Neuronal stem cell (in vitro differentiated cells): ENCODE results near the gene TBL3.

Experiments
- DNase-seq: peaks from one replicate; pipeline ENCODE4 v3.0.0-alpha.2; 2013; ENCODE audit warnings: low spot score
- H2AFZ ChIP-seq: one replicate; pipeline ENCODE4 v1.6.1; 2013; ENCODE audit warnings: mild to moderate bottlenecking, low read length, inconsistent platforms
- H2AK5ac ChIP-seq: 2 replicates; pipeline ENCODE4 v1.6.1; 2013; ENCODE audit warnings: low read depth, mild to moderate bottlenecking, inconsistent platforms, low read length, moderate library complexity, mixed read lengths
- H2BK120ac ChIP-seq: 2 replicates; pipeline ENCODE4 v1.6.1; 2013; ENCODE audit warnings: low read depth, mild to moderate bottlenecking, inconsistent platforms, low read length, moderate library complexity, mixed read lengths
- H2BK12ac ChIP-seq: one replicate; pipeline ENCODE4 v1.6.1; 2013; ENCODE audit warnings: low read length, inconsistent platforms
- H2BK15ac ChIP-seq: 2 replicates; pipeline ENCODE4 v1.6.1; 2013; ENCODE audit warnings: mild to moderate bottlenecking, low read length, inconsistent platforms, mixed read lengths
- H2BK5ac ChIP-seq: one replicate; pipeline ENCODE4 v1.6.1; 2013; ENCODE audit warnings: inconsistent platforms, mild to moderate bottlenecking, low read length, moderate library complexity
- H3K14ac ChIP-seq: one replicate; pipeline ENCODE4 v1.6.1; 2013; ENCODE audit warnings: low read length, inconsistent platforms
- H3K18ac ChIP-seq: 2 replicates; pipeline ENCODE4 v1.6.1; 2013; ENCODE audit warnings: low read length, inconsistent platforms
- H3K23ac ChIP-seq: 2 replicates; pipeline ENCODE4 v1.6.1; 2013; ENCODE audit warnings: low read depth, mild to moderate bottlenecking, mixed read lengths, low read length, inconsistent platforms; ENCODE audit not compliant: poor library complexity
- H3K27ac ChIP-seq: replicated peaks from 3 replicates; pipeline ENCODE4 v1.5.1; 2013; ENCODE audit warnings: low read length, inconsistent platforms
- H3K27me3 ChIP-seq, 3 experiments: 2 replicates each; pipeline ENCODE4 v1.6.1; 2013; ENCODE audit warnings: low read length in 3 of 3, mild to moderate bottlenecking in 2 of 3, inconsistent platforms in 1 of 3, low read depth in 1 of 3, mixed read lengths in 1 of 3, moderate library complexity in 1 of 3; ENCODE audit not compliant: control insufficient read depth in 3 of 3, insufficient read depth in 3 of 3
- H3K36me3 ChIP-seq, 2 donors: replicated peaks in 1 of 2; 2 replicates each; pipeline ENCODE4 v1.6.1; 2013; ENCODE audit warnings: low read length in 2 of 2; ENCODE audit not compliant: control insufficient read depth in 2 of 2, insufficient read depth in 2 of 2
- H3K4ac ChIP-seq: 2 replicates; pipeline ENCODE4 v1.6.1; 2013; ENCODE audit warnings: inconsistent platforms, mild to moderate bottlenecking, low read length, moderate library complexity
- H3K4me1 ChIP-seq, 2 donors: 1 replicate in 1 of 2; 2 replicates in 1 of 2; pipeline ENCODE4 v1.6.1; 2013; ENCODE audit warnings: low read length in 2 of 2, low read depth in 1 of 2; ENCODE audit not compliant: control insufficient read depth in 2 of 2, insufficient read depth in 1 of 2
- H3K4me2 ChIP-seq: one replicate; pipeline ENCODE4 v1.6.1; 2013; ENCODE audit warnings: mild to moderate bottlenecking, low read length, inconsistent platforms; ENCODE audit not compliant: insufficient read depth, poor library complexity, severe bottlenecking
- H3K4me3 ChIP-seq, 2 donors: 2 replicates each; pipeline ENCODE4 v1.5.1; 2013; ENCODE audit warnings: low read length in 2 of 2, mild to moderate bottlenecking in 2 of 2, inconsistent platforms in 1 of 2, moderate library complexity in 1 of 2
- H3K79me1 ChIP-seq: one replicate; pipeline ENCODE4 v1.6.1; 2013; ENCODE audit warnings: low read depth, mild to moderate bottlenecking, inconsistent platforms, low read length, moderate library complexity
- H3K9ac ChIP-seq: one replicate; pipeline ENCODE4 v1.6.1; 2013; ENCODE audit warnings: mild to moderate bottlenecking, low read depth, low read length, inconsistent platforms; ENCODE audit not compliant: poor library complexity
- H3K9me3 ChIP-seq, 2 donors: replicated peaks in 1 of 2; 2 replicates each; pipeline versions ENCODE3 to v1.6.1; 2013; ENCODE audit warnings: low read length in 2 of 2, mild to moderate bottlenecking in 2 of 2, inconsistent platforms in 1 of 2, low read depth in 1 of 2, mixed read lengths in 1 of 2, moderate library complexity in 1 of 2; ENCODE audit not compliant: control insufficient read depth in 2 of 2, insufficient read depth in 1 of 2
- H4K8ac ChIP-seq: one replicate; pipeline ENCODE4 v1.6.1; 2013; ENCODE audit warnings: low read depth, mild to moderate bottlenecking, inconsistent platforms, low read length, moderate library complexity
- H4K91ac ChIP-seq: one replicate; pipeline ENCODE4 v1.6.1; 2013; ENCODE audit warnings: low read length, low read depth, mild to moderate bottlenecking, inconsistent platforms; ENCODE audit not compliant: poor library complexity
- WGBS, 2 donors: extraction: QIAGEN DNeasy Blood & Tissue Kit; methylation state at CpG; one replicate each; pipeline ENCODE4 v1.1.7; 2013; ENCODE audit warnings: missing lambda C conversion rate in 2 of 2, mixed read lengths in 1 of 2; ENCODE audit not compliant: insufficient read length in 2 of 2, insufficient replicate concordance in 1 of 2; ENCODE audit errors: extremely low coverage in 2 of 2; 5-methylcytosine and 5-hydroxymethylcytosine counted together

Gene TBL3

GRCh38 chr16:1984347-1985225 is 12.7 kb downstream of the TBL3 start:
- peaks cover 17 to 34% of the 10 kb centered on the region in 2 donors for H3K4me1 ChIP-seq
- peaks cover 13% of the 10 kb centered on the region for H3K79me1 ChIP-seq
- H3K4me3 ChIP-seq = peak overlapping the region; percentile 87 to 93
- H2BK5ac ChIP-seq = peak overlapping the region; percentile 47
- no CpG with 5 or more reads among the region's 58 CpGs for WGBS, 2 donors
- peak overlapping the region; percentile 76 for H3K4me2 ChIP-seq
- peak overlapping the region; percentile 86 for H3K9ac ChIP-seq
- H3K23ac ChIP-seq = peak overlapping the region; percentile 93
- H3K4ac ChIP-seq = peak overlapping the region; percentile 94
- H3K14ac ChIP-seq = no peak overlapping the region
- H3K18ac ChIP-seq = peak overlapping the region; percentile 97
- no peak overlapping the region for H4K8ac ChIP-seq
- H3K9me3 ChIP-seq = no peaks in the 10 kb centered on the region
- DNase-seq = no peak
- no peak overlapping the region for H4K91ac ChIP-seq
- peak overlapping the region; percentile 98 for H2AK5ac ChIP-seq
- peak overlapping the region; percentile 55 for H2BK15ac ChIP-seq
- H3K36me3 ChIP-seq = peaks cover 22 to 24% of the 10 kb centered on the region in 2 donors
- H2BK12ac ChIP-seq = peak overlapping the region; percentile 18
- peak overlapping the region; percentile 35 for H2BK120ac ChIP-seq
- H2AFZ ChIP-seq = peak overlapping the region; percentile 99
- peak overlapping the region; percentile 60 for H3K27ac ChIP-seq
- peaks cover 9 to 46% (median 21%) of the 10 kb centered on the region in 3 experiments for H3K27me3 ChIP-seq

- Histone ChIP-seq H2BK15ac (no peak overlapping the region), H3K18ac (no peak overlapping the region), H3K36me3 (peaks cover 22 to 24% of the 10 kb centered on the region in 2 donors), H4K91ac (no peak overlapping the region), H3K27ac (no peak overlapping the region), H2BK5ac (no peak overlapping the region), H3K27me3 (peaks cover 14 to 42% (median 14%) of the 10 kb centered on the region in 3 experiments), H3K4me2 (peak overlapping the region; percentile 76), H2BK12ac (no peak overlapping the region), H2AFZ (no peak overlapping the region), H3K4me1 (peaks cover 21 to 30% of the 10 kb centered on the region in 2 donors), H3K9ac (peak overlapping the region; percentile 18), H3K23ac (no peak overlapping the region), H3K4ac (no peak overlapping the region), H3K9me3 (no peaks in the 10 kb centered on the region), H3K4me3 (peak overlapping the region; percentile 24 to 87), H3K79me1 (peaks cover 13% of the 10 kb centered on the region), H2AK5ac (no peak overlapping the region), H3K14ac (no peak overlapping the region), H2BK120ac (no peak overlapping the region), H4K8ac (no peak overlapping the region)
- DNase-seq = no peak
- no CpG with 5 or more reads among the region's 14 CpGs for WGBS, 2 donors
Observed at GRCh38 chr16:1985466-1986150, 13.8 kb downstream of the TBL3 start.

- Histone ChIP-seq H2AK5ac (no peak overlapping the region), H3K4me3 (no peak overlapping the region), H3K9ac (no peak overlapping the region), H3K27me3 (peaks cover 18 to 40% (median 28%) of the 10 kb centered on the region in 3 experiments), H3K4ac (no peak overlapping the region), H3K36me3 (peaks cover 22 to 24% of the 10 kb centered on the region in 2 donors), H3K18ac (no peak overlapping the region), H3K9me3 (peaks cover 0 to 4% of the 10 kb centered on the region in 2 donors), H3K4me2 (no peak overlapping the region), H3K27ac (no peak overlapping the region), H4K91ac (no peak overlapping the region), H2BK15ac (no peak overlapping the region), H3K79me1 (peaks cover 13% of the 10 kb centered on the region), H3K23ac (peak overlapping the region; percentile 80), H3K4me1 (peaks cover 22 to 27% of the 10 kb centered on the region in 2 donors), H4K8ac (no peak overlapping the region), H3K14ac (no peak overlapping the region), H2BK120ac (no peak overlapping the region), H2BK12ac (no peak overlapping the region), H2AFZ (no peak overlapping the region), H2BK5ac (no peak overlapping the region)
- no CpG with 5 or more reads among the region's 10 CpGs for WGBS, 2 donors
- DNase-seq = no peak
Observed at GRCh38 chr16:1987198-1987597, 15.3 kb downstream of the TBL3 start.
